HG03159 (cell line): Measurements from ENCODE around the gene KCNMA1.

Source experiments
- ATAC-seq: cut with Tn5 transposase; IDR thresholded peaks from one replicate; pipeline ENCODE4 v1.9.1; 2021; ENCODE audit warnings: mild to moderate bottlenecking, moderate library complexity; ENCODE audit not compliant: unreplicated experiment

The KCNMA1 gene

GRCh38 chr10:77042706-77043419 is 594.7 kb downstream of the KCNMA1 start:
- ATAC-seq: no peak

GRCh38 chr10:77041636-77042258 is 595.9 kb downstream of the KCNMA1 start:
- no peak for ATAC-seq

- no peak for ATAC-seq
These were observed 599.2 kb downstream of the KCNMA1 start for GRCh38 chr10:77038407-77038806.

- no peak for ATAC-seq
These were observed 599.7 kb downstream of the KCNMA1 start for GRCh38 chr10:77037735-77038403.

- peak; percentile 67 for ATAC-seq
These were observed 600.4 kb downstream of the KCNMA1 start for GRCh38 chr10:77036993-77037734.

GRCh38 chr10:77036276-77036675 is 601.3 kb downstream of the KCNMA1 start:
- ATAC-seq: no peak

GRCh38 chr10:77034795-77035194 is 602.8 kb downstream of the KCNMA1 start:
- no peak for ATAC-seq

- ATAC-seq: no peak
These were observed 603.4 kb downstream of the KCNMA1 start for GRCh38 chr10:77034240-77034639.

- no peak for ATAC-seq
These were observed 605.4 kb downstream of the KCNMA1 start for GRCh38 chr10:77032188-77032570.

- no peak for ATAC-seq
These were observed 605.9 kb downstream of the KCNMA1 start for GRCh38 chr10:77031531-77032187.

GRCh38 chr10:77030974-77031373 is 606.6 kb downstream of the KCNMA1 start:
- ATAC-seq: no peak

- ATAC-seq: no peak
These were observed 607.6 kb downstream of the KCNMA1 start for GRCh38 chr10:77029777-77030717.

- ATAC-seq: no peak
These were observed 609.6 kb downstream of the KCNMA1 start for GRCh38 chr10:77028042-77028441.

- ATAC-seq: peak; percentile 88
These were observed 610.0 kb downstream of the KCNMA1 start for GRCh38 chr10:77027576-77027975.

- no peak for ATAC-seq
These were observed 610.5 kb downstream of the KCNMA1 start for GRCh38 chr10:77027141-77027540.

- no peak for ATAC-seq
These were observed 611.5 kb downstream of the KCNMA1 start for GRCh38 chr10:77026148-77026547.

- ATAC-seq: no peak
These were observed 613.1 kb downstream of the KCNMA1 start for GRCh38 chr10:77024461-77024860.

GRCh38 chr10:77023396-77023795 is 614.2 kb downstream of the KCNMA1 start:
- no peak for ATAC-seq

- ATAC-seq: no peak
These were observed 614.9 kb downstream of the KCNMA1 start for GRCh38 chr10:77022671-77023070.

- ATAC-seq: no peak
These were observed 615.6 kb downstream of the KCNMA1 start for GRCh38 chr10:77021966-77022490.
